K562 (cell line): ENCODE data around the gene PRM2. TPM values are rescaled to one million over a fixed set of nuclear protein-coding genes. Genes with fewer than 3 reads are reported as not detected.

ENCODE experiments used
- CREB1 ChIP-seq, 2 experiments: sonication (generic) in 1 of 2; formaldehyde crosslinking in 1 of 2; IDR thresholded peaks; 2 replicates each; pipeline versions ENCODE4 v1.6.1 to v1.8.0; 2012 to 2022; ENCODE audit warnings: inconsistent platforms in 1 of 2, mild to moderate bottlenecking in 1 of 2, missing genetic modification reagents in 1 of 2, moderate library complexity in 1 of 2
- CXXC5 ChIP-seq: fragments of 250-450 bp; sonication (Bioruptor Pico); IDR thresholded peaks from 2 replicates; pipeline ENCODE4 v1.8.0; 2022; ENCODE audit warnings: inconsistent platforms, mild to moderate bottlenecking, moderate library complexity
- GABPB1 ChIP-seq: sonication (generic); formaldehyde crosslinking; IDR thresholded peaks from 2 replicates; pipeline ENCODE4 v1.8.0; 2022; ENCODE audit warnings: mild to moderate bottlenecking, missing genetic modification reagents
- GATAD2A ChIP-seq: fragments of 450-650 bp; IDR thresholded peaks from 2 replicates; pipeline ENCODE4 v1.6.1; 2017
- GATAD2B ChIP-seq: fragments of 450-650 bp; IDR thresholded peaks from 2 replicates; pipeline ENCODE4 v1.6.1; 2017; ENCODE audit warnings: mild to moderate bottlenecking, borderline replicate concordance
- HIVEP1 ChIP-seq: fragments of 250-450 bp; sonication (Bioruptor Pico); IDR thresholded peaks from 2 replicates; pipeline ENCODE4 v1.4.0; 2020; ENCODE audit warnings: mild to moderate bottlenecking
- KDM1A ChIP-seq, 2 experiments: fragments of 450-650 bp; IDR thresholded peaks; 2 replicates each; pipeline ENCODE4 v1.6.1; 2016; ENCODE audit warnings: mild to moderate bottlenecking in 2 of 2
- RBM34 ChIP-seq: fragments of 200-400 bp; formaldehyde crosslinking; IDR thresholded peaks from 2 replicates; pipeline ENCODE4 v1.6.1; 2018; ENCODE audit warnings: low read length, borderline replicate concordance; ENCODE audit not compliant: insufficient read depth
- SIN3A ChIP-seq, 2 experiments: fragments of 150-350 bp in 1 of 2; IDR thresholded peaks; 2 replicates each; pipeline ENCODE4 v1.6.1; 2011 to 2016; ENCODE audit warnings: borderline replicate concordance in 2 of 2, low read depth in 2 of 2, low read length in 2 of 2, mild to moderate bottlenecking in 2 of 2, moderate library complexity in 2 of 2; ENCODE audit not compliant: control insufficient read depth in 1 of 2
- SIN3B ChIP-seq: fragments of 450-650 bp; IDR thresholded peaks from 2 replicates; pipeline ENCODE4 v1.6.1; 2017; ENCODE audit warnings: low read depth, mild to moderate bottlenecking, moderate library complexity
- ZBTB49 ChIP-seq: sonication (generic); formaldehyde crosslinking; IDR thresholded peaks from 2 replicates; pipeline ENCODE4 v1.8.0; 2022; ENCODE audit warnings: missing genetic modification reagents, mild to moderate bottlenecking, borderline replicate concordance
- ZEB2 ChIP-seq: fragments of 450-650 bp; IDR thresholded peaks from 2 replicates; pipeline ENCODE4 v1.6.1; 2016
- ZNF696 ChIP-seq: fragments of 250-450 bp; sonication (Bioruptor Pico); conservative IDR thresholded peaks from 2 replicates; pipeline ENCODE4 v1.4.0; 2020; ENCODE audit warnings: mild to moderate bottlenecking, moderate library complexity
- ZZZ3 ChIP-seq: fragments of 450-650 bp; IDR thresholded peaks from 2 replicates; pipeline ENCODE4 v1.6.1; 2016; ENCODE audit warnings: antibody characterized with exemption, mild to moderate bottlenecking, moderate library complexity
- polyA plus RNA-seq, 8 experiments: library from polyadenylated mRNA; depleted of rRNA in 4 of 8; stranded (reverse) in 5 of 8; unstranded in 3 of 8; fragments of >200 nt; fragmentation: Nextera tagmentation in 2 of 8; fragmentation: Illumina TruSeq in 1 of 8; extraction: Ambion mirVana in 2 of 8; extraction: Trizol in 1 of 8; gene quantifications; 2 replicates each; pipeline versions ENCODE4 v1.2.1 to v1.2.3, GENCODE V29; 2011 to 2014; ENCODE audit warnings: inconsistent platforms in 1 of 8, missing spikeins in 1 of 8
- total RNA-seq, 7 experiments: library from RNA; depleted of rRNA in 6 of 7; stranded (reverse); fragments of >200 nt in 6 of 7; fragmentation: Illumina TruSeq in 2 of 7; extraction: Trizol in 2 of 7; gene quantifications; 2 replicates each; pipeline versions ENCODE4 v1.2.1 to v1.2.3, GENCODE V29; 2011 to 2021; ENCODE audit warnings: low replicate concordance in 1 of 7
- TF ChIP-seq, protein P1 (sequence below): sonication (generic); formaldehyde crosslinking; IDR thresholded peaks from 2 replicates; pipeline ENCODE4 v1.8.1; 2023; ENCODE audit warnings: mild to moderate bottlenecking, missing genetic modification reagents, moderate library complexity
- TF ChIP-seq, protein P2 (sequence below): sonication (generic); formaldehyde crosslinking; IDR thresholded peaks from 2 replicates; pipeline ENCODE4 v1.8.1; 2023; ENCODE audit warnings: missing genetic modification reagents, mild to moderate bottlenecking, borderline replicate concordance

The PRM2 gene
- total and polyA plus RNA-seq, 9 of the 15 experiments (the other 6 are each of a cell fraction or from before 2014, with no cell fraction given): not detected

- peak in 1 of 2 experiments; percentile 38; a peak in 1 of 4 replicates for TF ChIP-seq SIN3A (IDR thresholded peaks at IDR 0.05; ENCODE audit: borderline replicate concordance in 2 of 2, control insufficient read depth in 1 of 2, low read depth in 2 of 2, low read length in 2 of 2)
- no peak for TF ChIP-seq ZEB2
- peak; percentile 71 for TF ChIP-seq GABPB1 (CRISPR knock-in tag)
- 0 out of 2 replicates have a peak, but pooled peaks have one; percentile 7 for TF ChIP-seq GATAD2B
- 0 out of 2 replicates have a peak, but pooled peaks have one; percentile 26 for TF ChIP-seq GATAD2A
- TF ChIP-seq CXXC5 (CRISPR knock-in tag): peak; percentile 89
- TF ChIP-seq ZBTB49 (CRISPR knock-in tag): peak; percentile 92; the same call in 1 of the 2 replicates
- TF ChIP-seq, protein P1, sequence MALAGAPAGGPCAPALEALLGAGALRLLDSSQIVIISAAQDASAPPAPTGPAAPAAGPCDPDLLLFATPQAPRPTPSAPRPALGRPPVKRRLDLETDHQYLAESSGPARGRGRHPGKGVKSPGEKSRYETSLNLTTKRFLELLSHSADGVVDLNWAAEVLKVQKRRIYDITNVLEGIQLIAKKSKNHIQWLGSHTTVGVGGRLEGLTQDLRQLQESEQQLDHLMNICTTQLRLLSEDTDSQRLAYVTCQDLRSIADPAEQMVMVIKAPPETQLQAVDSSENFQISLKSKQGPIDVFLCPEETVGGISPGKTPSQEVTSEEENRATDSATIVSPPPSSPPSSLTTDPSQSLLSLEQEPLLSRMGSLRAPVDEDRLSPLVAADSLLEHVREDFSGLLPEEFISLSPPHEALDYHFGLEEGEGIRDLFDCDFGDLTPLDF (CRISPR knock-in tag): peak; percentile 96
- no peak for TF ChIP-seq ZNF696 (CRISPR knock-in tag)
- TF ChIP-seq, protein P2, sequence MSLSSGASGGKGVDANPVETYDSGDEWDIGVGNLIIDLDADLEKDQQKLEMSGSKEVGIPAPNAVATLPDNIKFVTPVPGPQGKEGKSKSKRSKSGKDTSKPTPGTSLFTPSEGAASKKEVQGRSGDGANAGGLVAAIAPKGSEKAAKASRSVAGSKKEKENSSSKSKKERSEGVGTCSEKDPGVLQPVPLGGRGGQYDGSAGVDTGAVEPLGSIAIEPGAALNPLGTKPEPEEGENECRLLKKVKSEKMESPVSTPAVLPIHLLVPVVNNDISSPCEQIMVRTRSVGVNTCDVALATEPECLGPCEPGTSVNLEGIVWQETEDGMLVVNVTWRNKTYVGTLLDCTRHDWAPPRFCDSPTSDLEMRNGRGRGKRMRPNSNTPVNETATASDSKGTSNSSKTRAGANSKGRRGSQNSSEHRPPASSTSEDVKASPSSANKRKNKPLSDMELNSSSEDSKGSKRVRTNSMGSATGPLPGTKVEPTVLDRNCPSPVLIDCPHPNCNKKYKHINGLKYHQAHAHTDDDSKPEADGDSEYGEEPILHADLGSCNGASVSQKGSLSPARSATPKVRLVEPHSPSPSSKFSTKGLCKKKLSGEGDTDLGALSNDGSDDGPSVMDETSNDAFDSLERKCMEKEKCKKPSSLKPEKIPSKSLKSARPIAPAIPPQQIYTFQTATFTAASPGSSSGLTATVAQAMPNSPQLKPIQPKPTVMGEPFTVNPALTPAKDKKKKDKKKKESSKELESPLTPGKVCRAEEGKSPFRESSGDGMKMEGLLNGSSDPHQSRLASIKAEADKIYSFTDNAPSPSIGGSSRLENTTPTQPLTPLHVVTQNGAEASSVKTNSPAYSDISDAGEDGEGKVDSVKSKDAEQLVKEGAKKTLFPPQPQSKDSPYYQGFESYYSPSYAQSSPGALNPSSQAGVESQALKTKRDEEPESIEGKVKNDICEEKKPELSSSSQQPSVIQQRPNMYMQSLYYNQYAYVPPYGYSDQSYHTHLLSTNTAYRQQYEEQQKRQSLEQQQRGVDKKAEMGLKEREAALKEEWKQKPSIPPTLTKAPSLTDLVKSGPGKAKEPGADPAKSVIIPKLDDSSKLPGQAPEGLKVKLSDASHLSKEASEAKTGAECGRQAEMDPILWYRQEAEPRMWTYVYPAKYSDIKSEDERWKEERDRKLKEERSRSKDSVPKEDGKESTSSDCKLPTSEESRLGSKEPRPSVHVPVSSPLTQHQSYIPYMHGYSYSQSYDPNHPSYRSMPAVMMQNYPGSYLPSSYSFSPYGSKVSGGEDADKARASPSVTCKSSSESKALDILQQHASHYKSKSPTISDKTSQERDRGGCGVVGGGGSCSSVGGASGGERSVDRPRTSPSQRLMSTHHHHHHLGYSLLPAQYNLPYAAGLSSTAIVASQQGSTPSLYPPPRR (CRISPR knock-in tag): peak; percentile 96
- 0 out of 2 replicates have a peak, but pooled peaks have one; percentile 16 for TF ChIP-seq SIN3B
- peak; percentile 26 for TF ChIP-seq CREB1 (IDR thresholded peaks at IDR 0.05)
- TF ChIP-seq CREB1 (CRISPR knock-in tag; IDR thresholded peaks at IDR 0.05): peak; percentile 86
- peak; percentile 38 to 66; a peak in 2 of 4 replicates for TF ChIP-seq KDM1A (IDR thresholded peaks at IDR 0.05)
- TF ChIP-seq HIVEP1 (CRISPR knock-in tag): 0 out of 2 replicates have a peak, but pooled peaks have one; percentile 76
- TF ChIP-seq ZZZ3: no peak
- no peak for TF ChIP-seq RBM34
Observed at GRCh38 chr16:11254913-11255736, 21.2 kb downstream of the PRM2 start (continued).
